Measurements from ENCODE around the gene MAP6.
A peak's percentile ranks its signal among the peaks of the same experiment; 100 is the strongest.

Gene MAP6

DNA sequence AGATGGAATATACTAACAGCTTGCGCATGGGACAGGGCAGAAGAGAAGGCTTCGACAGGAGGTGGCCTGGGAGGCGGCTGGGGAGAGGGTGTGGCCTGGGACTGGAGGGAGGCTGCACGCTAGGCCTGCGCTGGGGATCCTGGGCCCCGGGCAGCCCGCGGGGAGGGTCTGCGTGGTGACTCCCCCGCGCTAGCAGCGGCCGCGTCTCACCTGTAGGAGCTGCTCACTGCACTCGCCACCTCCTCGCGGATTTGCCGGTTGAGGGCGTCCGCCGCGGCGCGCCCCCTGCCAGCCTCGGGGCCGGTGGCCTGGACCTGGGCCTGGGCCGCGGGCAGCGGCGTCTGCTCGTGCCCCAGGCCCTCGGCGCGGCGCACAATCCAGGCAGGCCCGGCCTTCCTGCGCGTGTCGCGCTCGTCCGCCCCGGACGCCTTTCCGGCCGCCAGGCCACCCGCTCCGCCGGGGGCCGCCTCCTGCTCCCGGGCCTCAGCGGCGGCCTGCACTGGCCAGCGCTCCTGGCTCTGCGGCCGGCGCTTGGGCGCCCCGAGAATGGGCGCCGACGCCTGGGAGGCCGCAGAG, 1.5 kb downstream of the MAP6 start:
- DNase-seq (ENCODE audit: low spot score), result peak; percentile 72

DNA sequence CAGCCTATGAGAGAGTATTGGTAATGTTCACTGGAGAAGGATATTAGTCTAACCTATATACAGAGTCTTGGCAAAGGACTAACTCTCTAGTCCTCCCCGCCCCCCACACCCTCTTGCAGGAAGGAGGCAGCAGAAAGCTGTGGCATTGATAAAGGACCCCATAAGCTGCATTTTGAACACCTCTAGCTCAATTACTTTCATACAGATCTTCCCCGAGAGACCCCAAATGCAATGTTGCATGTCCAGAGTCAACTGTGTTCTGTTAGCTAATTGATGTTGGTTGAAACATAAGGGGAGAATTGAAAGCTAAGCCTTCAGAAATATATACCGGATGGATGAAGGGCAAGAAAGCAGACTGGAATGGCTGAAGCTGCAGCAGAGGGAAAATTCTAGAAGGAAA, 2.8 kb downstream of the MAP6 start:
- no peak for DNase-seq (ENCODE audit: low spot score)

DNA sequence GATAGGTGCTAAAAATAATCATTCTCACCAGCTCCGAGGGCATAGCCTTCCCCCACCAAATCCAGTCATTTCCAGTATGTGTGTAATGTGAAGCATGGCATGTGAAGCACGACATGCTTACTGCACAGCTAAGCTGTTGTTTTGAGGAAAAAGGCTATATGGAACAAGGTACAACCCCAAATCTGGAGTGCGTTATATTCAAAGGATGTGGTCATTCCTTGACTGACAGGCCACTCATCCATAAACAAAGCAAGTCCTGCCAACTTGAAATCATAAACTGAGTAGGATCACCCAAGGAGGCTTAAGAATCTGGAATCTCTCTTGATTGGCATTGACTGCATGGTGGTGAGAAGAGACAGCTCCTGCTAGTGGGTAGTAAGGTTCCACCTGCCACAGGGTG, 3.7 kb downstream of the MAP6 start:
- DNase-seq (ENCODE audit: low spot score), result no peak

DNA sequence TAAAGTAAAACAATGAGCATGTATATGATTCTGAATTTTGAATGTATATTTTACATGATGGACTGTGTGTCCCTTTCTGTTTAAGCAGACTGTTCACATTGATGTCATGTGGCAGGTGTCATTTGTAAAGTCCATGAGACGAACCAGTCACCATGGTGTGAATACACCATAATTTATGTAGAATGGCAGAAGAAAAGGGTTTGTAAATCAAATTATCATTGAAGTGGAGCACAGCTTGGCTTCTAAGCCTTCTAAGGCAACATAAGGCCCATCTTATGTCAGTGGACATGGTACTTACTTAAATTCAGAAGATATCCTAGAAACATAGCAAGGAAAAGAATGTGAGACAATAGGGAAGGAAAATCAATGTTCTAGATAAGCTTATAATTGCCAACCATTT, 4.4 kb downstream of the MAP6 start:
- peak; percentile 54 for DNase-seq (ENCODE audit: low spot score)

DNA sequence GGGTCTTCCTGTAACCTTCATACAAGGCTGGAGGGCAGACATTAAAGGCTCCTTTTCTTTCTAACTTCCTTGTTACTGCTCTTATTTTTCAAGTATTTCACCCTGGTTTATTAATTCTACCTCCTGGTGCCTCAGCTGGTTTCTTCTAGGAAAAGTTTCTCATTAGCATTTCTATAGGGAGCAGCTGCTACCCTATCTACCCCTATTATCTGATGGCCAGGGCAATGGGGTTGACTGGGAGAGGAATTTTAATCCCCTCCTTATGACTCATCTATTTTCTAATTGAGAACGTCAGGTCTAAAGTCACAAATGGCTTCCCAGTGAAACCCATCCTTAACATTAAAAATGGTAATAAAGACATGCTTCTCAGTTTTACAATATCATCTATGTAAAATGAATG, 5.0 kb downstream of the MAP6 start:
- DNase-seq (ENCODE audit: low spot score), result peak; percentile 60

DNA sequence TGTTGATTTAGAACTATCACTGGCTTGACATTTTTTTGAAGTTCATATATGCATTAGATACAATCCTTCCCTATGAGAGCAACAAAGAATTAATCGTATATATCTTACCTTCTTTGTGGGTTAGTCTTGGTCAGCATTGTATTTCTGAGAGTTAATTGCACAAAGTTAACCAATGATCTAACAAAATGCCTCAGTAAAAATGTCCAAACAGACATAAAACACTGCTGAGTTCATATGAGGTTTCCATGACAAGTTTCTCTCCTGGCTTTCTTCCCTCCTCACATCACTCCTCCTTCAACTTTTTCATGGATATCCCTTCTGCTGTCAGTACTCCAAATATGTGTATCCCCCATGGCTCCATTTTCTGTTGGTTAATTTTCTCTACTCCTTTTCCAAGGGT, 9.0 kb downstream of the MAP6 start:
- DNase-seq (ENCODE audit: low spot score), result no peak

DNA sequence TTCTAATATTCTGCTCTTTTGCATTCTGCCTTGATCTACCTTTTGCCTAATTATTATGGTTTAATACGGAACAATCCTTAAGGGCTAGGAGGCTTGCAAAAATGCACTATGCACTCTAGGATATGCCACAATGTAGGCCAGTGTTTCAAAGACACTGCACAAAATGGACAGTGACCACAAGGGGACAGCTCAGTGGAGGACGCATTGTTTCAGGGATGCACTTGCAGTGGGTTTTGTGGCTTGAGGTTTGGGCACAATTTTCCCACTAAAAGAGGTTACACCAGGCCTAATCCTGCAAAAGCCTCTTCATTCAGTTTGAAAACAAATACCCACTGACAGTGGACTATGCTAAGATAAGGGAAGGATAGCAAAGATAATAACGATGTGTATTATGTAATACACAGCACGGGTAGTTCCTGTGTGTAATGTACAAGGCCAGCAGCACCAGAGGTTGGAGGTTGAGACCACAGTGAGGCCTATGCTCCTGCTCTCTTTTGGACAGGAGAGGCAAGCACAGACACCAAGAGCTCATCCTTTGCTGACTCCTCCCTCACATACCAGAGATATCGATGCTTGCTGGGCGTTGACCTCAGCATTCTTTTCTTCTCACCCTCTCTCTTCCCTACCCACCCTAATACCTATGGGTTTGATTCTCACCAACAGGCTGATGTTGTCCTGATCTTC, 12.7 kb downstream of the MAP6 start:
- DNase-seq (ENCODE audit: low spot score), result no peak

DNA sequence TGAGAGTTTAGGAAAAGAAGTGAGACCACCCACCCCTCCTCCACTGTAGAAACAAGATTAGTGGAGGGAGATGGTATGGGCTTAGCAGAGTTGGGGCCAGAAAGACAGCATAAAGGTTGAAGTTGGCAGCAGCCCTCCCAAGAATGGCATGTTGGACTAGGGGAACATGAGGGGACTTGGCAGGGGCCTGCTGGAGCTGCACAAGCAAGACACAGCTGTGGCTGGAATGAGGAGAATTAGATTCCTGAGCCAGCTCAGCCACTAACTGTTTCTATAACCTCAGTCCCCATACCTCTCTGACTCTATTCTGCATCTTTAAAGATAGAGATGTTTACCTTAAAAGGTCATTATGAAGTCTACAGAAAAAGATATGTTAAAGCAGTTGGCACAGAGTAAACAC, 13.2 kb downstream of the MAP6 start:
- DNase-seq (ENCODE audit: low spot score), result no peak

DNA sequence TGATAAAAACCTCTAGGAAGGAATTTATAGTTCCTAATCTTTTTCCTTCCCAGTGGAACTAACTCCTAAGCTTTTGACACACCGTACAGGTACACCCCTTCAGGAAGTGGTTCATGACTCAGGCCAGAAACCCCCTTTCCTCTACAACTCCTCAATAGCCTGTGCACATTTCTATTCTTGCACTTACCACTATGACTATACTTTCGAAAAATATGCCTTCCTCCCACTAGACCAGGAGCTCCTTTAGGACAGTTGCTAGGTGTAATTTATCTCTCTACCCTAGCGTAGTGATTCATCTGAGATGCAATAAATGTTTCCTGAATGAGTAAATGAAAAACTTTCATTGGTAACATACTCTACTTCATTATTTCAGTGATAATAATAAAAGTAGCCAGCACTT, 14.5 kb downstream of the MAP6 start:
- no peak for DNase-seq (ENCODE audit: low spot score)

DNA sequence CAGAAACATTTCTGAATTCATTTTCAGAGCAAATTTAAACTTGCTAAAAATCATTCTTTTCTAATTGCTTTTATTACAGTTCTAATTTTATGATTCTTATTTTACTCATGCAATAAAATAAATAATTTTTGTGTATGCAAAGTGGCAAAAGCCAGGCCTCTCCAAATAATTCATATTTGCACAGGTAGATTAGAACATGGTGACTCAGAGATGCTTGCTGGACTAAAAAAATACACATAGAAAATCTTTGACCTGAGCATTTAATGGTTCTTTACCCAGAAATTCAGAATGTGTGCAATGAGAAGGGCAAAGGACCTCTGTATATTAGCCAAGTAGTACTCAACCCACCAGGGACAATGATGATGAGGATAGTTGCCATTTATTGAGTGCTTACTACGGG, 15.3 kb downstream of the MAP6 start:
- no peak for DNase-seq (ENCODE audit: low spot score)

DNA sequence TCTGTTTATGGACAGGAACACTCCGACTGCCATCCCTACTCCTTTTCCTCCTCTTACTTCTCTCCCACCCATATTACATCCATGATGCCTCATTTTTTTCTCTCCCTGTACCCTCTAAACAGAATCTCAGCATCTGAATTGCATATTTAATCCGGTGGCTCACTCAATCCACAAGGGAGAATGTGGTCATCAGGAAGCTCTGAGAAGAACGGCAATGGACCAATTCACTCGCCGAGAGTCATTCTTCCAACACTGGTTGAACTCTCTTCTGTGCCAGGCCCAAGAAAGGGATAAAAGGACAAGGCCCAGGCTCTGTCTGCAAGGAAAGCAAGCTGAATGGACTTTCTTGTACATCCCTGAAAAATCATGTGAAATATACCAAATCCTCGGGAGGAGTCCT, 15.9 kb downstream of the MAP6 start:
- DNase-seq (ENCODE audit: low spot score), result no peak

DNA sequence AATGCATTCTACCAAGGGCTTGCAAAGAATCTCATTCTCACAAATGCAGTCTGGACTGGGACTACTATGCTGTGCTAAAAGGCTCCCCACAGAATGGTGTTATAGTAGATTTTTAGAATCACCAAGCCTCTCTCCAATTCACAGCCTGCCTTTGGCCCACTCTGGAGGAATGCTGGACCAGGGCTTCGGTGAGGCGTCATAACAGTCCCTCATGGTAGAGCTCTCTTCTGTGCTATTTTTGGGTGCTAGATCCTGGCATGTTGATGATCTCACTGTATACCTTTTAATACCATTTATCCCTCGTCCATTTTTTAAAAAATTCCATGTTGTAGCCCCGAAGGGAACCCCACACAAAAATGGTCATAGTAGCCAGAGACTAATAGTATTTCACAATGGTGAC, 17.6 kb downstream of the MAP6 start:
- no peak for DNase-seq (ENCODE audit: low spot score)

DNA sequence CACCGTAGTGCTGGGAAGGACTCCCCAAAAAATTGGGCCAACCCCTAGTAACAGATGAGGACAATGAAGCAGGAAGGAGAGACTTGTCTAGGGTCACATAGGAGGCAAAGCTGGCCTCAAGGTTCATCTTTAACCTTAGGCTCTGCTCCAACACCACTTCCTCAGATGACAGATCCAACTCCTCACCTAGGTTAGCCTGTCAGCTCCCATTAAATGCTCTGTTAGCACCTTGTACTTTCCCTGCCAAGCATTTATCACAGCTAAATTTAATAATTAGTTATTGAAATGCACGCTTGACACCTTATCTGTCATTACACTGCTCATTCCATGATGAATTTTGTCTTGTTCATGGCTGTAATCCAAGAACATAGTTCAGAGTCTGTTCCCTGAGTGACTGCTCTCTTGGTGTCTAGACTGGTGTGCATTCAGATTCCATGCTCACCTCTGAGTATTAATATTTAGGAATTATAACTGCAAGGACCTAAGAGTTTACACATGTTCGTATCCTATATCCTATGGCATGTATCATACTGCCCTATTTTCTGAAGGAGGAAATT, 18.6 kb downstream of the MAP6 start:
- DNase-seq (ENCODE audit: low spot score), result no peak

DNA sequence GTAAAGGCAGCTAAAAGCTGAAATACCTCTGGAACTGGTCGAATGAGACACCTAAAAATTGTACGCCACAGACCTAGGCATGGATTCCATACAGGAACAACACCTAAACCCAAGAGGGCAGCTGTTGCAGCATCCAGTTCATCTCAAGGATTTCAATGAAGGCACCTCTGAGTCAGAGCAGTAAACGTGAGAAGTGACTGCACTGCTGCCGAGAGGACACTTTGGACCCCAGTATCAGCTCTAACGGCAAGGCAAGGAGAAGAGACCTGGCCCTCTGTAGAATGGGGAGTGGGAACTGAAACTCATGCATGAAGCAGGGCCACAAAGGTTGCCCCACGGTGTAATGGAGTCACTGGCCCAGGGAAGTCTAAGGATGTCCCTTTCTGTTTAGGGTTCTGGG, 23.9 kb downstream of the MAP6 start:
- DNase-seq (ENCODE audit: low spot score), result no peak

DNA sequence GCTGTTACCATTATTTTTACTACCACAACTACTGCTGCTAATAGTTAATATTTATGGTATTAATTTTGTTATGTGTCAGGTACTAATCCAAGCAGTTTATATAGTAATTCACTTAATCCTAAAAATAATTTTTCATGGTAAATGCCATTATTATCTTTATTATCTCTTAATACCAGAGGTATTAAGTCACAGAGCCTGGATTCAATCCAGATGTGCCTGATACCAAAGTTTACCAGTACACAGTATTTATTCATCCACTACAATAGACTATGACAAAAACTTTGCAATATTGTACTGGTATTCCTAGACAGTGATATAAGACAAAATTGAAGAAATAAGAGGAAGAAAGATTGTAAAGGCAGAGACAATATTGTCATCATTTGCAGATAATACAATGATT, 24.5 kb downstream of the MAP6 start:
- no peak for DNase-seq (ENCODE audit: low spot score)

DNA sequence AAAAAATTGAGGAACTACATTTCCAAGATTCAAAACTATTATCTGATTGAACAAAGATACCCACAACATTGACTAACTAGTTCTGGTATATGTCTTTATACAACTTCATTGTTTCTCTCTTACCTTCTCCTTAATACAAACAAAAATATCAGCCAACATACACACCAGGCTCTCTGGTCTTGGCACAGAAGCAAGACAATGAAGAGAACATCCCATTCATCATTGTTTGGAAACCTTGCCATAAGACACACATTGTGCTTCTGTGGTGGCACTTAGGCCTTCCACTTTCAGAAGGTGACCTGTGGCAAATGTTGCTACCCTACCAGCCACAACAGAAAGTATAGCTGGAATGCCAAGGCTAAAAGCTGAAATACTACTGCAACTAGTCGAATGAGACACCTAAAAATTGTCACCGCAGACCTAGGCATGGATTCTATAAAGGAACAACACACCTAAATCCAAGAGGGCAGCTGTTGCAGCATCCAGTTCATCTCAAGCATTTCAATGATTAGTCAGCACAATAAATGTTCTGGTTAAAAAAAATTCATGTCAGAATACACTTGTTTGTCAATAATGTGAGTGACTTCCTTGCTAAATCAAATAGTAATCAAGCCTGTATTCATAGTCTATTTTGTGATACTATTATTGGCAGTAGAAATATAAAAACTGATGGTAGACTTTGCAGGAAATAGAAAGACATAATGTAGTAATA, 26.3 kb downstream of the MAP6 start:
- no peak for DNase-seq (ENCODE audit: low spot score)

DNA sequence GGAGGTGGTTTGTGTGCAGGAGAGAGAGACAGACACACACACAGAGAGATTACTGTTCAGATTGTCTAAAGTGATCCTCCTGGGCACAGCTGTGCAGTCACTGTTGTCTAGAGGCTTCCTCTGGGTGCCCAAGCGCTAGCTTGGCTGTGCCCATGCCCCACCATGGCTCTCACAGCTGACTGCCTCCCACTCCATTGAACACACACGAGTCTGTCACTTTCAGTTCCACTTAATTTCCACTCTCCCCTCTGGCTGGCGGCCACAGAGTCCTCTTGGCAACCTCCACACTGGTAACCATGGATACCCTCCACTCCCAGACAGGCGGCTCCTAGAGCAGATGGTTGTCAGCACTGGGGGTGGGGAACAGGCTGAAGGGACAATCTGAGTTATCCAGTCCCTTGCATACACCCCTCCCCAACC, 29.1 kb downstream of the MAP6 start:
- DNase-seq (ENCODE audit: low spot score), result peak; percentile 85

DNA sequence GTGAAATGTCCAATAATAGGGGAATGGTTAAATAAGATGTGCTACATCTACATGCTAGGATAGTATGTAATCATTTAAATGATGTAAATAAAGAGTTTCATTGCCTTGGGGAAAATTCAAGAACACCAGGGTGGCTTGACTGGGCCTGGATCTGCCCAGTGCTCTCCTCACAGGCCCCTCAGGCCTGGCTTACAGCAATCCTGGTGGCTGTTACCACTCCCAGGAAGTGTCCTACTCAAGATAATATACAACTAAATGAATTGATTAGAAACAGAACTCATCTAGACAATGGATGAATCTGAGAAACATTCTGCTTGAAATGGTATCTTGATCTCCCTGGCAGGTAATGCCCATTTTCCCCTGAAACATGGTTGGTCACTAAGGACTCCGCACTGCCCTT, 30.8 kb downstream of the MAP6 start:
- DNase-seq (ENCODE audit: low spot score), result no peak

DNA sequence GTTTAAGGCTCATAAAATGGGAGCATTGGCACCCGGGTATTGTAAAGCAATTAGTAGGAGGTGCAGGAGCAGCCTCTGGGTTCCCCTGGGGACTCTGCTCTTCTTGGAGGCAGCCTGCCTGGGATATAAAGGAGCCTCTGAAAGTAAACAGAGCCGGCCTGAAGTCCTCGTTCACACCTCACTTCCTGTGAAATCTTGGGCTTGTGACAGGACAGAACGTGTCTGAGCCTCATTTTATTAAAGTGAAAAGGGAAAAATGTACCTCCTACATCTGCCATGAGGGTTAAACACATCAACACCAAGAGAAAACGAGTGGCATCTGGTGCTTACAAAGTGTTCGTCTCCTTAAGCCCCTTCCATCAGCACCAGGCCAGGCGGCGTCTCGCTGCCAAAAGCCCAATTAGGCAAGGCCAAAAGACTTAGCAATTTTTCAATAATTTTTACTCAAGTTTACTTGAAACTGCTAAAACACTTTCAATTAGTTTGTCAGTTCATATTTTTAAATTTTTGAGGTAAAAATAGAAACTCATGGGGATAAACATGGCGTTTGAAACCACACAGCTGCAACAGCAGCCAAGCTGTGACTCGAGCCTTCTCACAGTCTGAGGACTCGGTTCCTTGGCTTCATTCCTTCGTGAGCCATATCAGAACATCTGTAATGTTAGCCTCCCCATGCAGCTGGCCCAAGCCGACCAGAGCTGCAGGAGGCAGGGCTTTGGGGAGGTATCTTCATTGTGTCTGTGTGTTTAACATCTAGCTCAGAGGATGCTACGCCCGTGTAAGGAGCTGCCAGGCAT, 33.6 kb downstream of the MAP6 start:
- peak; percentile 50 for DNase-seq (ENCODE audit: low spot score)

DNA sequence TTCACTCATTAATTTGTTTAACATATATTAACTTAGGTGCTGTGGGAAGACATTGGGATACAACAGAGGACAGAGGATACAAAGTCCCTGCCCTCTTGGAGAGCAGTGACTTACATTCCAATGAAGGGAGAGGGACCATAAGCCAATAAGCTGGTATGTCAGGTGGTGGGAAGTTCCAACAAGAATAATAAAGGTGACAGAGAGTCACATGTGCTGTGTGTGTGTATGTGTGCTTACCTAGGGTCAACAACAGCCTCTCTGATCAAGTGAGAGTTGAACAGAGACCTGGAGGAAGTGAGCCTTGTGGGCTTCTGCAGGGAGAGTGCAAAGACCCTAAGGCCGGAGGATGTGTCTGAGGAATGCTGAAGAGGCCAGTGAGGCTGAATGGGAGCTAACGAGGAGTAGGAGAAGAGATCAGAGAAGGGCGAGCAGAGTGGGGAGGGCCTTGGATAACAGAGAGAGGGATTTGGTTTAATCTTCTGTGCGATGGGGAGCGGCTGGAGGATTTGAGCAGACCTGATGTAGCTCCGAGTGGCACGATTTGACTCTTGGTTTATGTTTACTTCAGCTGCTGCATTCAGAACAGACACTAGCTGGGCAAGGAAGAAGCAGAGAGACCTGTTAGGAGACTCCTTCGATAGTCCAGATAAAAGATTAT, 35.3 kb downstream of the MAP6 start:
- no peak for DNase-seq (ENCODE audit: low spot score)

DNA sequence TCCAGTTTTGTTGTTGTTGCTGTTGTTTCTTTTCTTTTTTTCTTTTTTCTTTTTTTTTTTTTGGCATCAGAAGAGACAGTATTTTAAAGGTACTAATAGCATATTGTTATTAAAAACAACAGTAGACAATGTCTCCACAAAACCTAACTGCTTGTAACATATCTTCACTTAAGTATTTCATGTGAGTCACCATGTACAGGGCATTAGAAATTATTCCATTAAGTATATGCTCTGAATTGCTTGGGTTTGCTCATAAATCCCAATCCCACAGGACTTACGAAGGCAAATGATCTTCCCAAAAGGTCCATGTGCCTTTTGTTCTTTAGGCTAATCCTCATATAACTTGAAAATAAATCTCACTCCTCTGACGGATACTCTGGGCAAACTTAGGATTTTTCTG, 35.9 kb downstream of the MAP6 start:
- DNase-seq (ENCODE audit: low spot score), result no peak

DNA sequence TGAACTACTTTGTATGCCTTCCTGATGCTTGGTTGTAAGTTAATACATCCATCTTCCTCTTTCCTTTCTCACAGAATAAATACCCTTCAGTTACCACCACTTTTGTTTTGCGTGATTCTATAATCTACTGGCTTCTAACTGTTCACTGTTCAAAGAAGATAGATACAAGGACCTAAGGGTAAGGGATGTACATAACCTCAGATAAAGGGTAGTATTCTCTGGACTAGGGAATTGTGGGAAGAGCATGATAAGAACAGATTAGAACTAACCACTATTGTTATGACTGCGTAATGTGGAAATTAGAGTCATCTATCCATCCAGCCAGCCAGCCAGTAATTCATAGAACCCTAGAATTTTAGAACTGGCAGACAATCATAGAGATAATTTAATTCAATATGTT, 36.4 kb downstream of the MAP6 start:
- DNase-seq (ENCODE audit: low spot score), result no peak

All from SK-N-DZ (cell line).